ENCODE results near the gene OPCML.

GRCh38 chr11:133519560-133519959 lies 12.7 kb downstream of the OPCML start:
- no peak for TF ChIP-seq CTCF (IDR thresholded peaks at IDR 0.05)
- no peak for TF ChIP-seq ZFX (IDR thresholded peaks at IDR 0.05; ENCODE audit: borderline replicate concordance)
